H7 (cell line): Measurements from ENCODE around the gene SELPLG. TPM values are rescaled to one million over a fixed set of nuclear protein-coding genes. Genes with fewer than 3 reads are reported as not detected.
"Not testable (repeated sequence)": the region's sequence is repeated elsewhere in the genome, so short reads cannot be mapped to it uniquely, and the experiment has no call there.

Experiments used
- DNase-seq: peaks from one replicate; pipeline ENCODE4 v3.0.0; 2012
- H3K27me3 ChIP-seq: 2 replicates; pipeline ENCODE4 v1.6.0; 2011; ENCODE audit warnings: mild to moderate bottlenecking, low read length; ENCODE audit not compliant: control insufficient read depth, insufficient read depth
- H3K36me3 ChIP-seq: replicated peaks from 2 replicates; pipeline ENCODE4 v1.5.1; 2011; ENCODE audit warnings: low read length; ENCODE audit not compliant: control insufficient read depth, insufficient read depth
- H3K4me3 ChIP-seq: 2 replicates; pipeline ENCODE4 v1.5.1; 2011; ENCODE audit warnings: low read depth, mild to moderate bottlenecking, control low read depth, low read length, moderate library complexity; ENCODE audit not compliant: insufficient read depth
- total RNA-seq: library from RNA; depleted of rRNA; stranded (reverse); fragments of >200 nt; shearing (Covaris generic); gene quantifications from 2 replicates; pipeline ENCODE4 v1.2.3, GENCODE V29; 2014; rRNA removed

SELPLG gene
- total RNA-seq, 1 experiment from 2014 or later = 0.10 TPM

GRCh38 chr12:108578813-108579212 lies 54.9 kb downstream of the SELPLG start:
- no peak for DNase-seq
- no peaks in the 10 kb centered on the region for H3K27me3 ChIP-seq
- H3K4me3 ChIP-seq = no peak overlapping the region
- no peaks in the 10 kb centered on the region for H3K36me3 ChIP-seq

DNA sequence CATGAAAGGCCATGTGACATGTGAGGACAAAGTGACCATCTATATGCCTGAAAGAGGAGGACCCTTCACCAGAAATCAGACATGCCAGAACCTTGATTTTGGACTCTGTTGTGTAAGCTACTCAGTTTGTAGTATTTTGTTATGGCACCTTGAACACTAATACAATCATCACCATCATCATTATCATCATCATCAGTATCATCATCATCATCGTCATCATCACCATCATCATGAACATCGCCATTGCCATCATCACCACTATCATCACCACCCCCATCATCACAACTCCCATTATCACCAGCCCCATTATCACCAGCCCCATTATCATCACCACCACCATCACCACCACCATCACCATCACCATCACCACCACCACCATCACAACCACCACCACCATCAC lies 55.4 kb downstream of the SELPLG start:
- Histone ChIP-seq H3K4me3 (no peak overlapping the region), H3K36me3 (no peaks in the 10 kb centered on the region), H3K27me3 (no peaks in the 10 kb centered on the region)
- DNase-seq = no peak

- Histone ChIP-seq H3K4me3 (no peak overlapping the region), H3K27me3 (no peaks in the 10 kb centered on the region), H3K36me3 (no peaks in the 10 kb centered on the region)
- DNase-seq = no peak
Observed at GRCh38 chr12:108577458-108577857, 56.2 kb downstream of the SELPLG start.

DNA sequence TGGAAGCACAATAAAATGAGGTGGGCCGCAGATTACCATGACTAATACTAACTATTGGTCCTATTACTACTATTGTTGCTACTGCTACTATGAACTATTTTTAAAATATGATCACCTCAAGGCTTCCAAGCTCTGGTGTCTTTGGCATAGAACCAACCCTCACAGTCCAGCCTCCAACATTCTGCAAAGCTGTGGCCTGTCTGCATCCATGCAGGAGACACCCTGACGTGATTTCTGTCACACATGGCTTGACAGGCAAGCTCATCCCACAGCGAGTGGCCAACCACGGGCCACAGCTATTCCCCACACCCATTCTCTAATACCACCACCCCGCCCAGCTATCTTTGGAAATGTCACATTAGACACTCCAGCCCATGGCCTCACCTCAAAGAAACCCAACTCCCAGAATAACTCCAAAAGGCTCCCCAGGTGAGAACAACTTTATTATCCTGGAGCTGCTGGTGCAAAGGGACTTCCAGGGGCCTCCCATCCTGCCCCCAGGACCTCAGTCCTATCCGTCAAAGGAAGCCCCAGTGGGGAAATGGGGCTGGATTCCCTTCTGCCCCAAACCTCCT lies 56.9 kb downstream of the SELPLG start:
- Histone ChIP-seq H3K27me3 (no peaks in the 10 kb centered on the region), H3K36me3 (no peaks in the 10 kb centered on the region), H3K4me3 (no peak overlapping the region)
- no peak for DNase-seq

DNA sequence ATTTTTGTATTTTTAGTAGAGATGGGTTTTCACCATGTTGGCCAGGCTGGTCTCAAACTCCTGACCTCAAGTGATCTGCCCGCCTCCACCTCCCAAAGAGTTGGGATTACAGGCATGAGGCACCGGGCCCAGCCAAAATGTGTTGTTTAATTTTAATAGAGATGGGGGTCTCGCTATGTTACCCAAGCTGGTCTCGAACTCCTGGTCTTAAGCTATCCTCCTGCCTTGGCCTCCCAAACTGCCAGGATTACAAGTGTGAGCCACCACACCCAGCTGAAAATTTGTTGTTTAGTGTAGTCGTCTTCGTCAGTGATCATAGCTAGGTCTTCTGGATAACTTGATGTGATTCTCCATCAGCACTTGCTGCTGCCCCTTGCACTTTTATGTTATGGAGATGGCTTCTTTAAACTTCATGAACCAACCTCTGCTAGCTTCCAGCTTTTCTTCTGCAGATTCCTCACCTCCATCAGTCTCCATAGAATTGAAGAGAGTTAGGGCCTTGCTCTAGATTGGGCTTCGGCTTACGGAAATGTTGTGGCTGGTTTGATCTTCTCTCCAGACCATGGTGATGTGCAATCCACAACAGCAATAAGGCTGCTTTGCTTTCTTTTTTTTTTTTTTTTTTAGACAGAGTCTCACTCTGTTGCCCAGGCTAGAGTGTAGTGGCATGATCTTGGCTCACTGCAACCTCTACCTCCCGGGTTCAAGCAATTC lies 58.3 kb downstream of the SELPLG start:
- no peak for DNase-seq
- no peak overlapping the region for H3K4me3 ChIP-seq
- H3K27me3 ChIP-seq = no peaks in the 10 kb centered on the region
- H3K36me3 ChIP-seq = no peaks in the 10 kb centered on the region

DNA sequence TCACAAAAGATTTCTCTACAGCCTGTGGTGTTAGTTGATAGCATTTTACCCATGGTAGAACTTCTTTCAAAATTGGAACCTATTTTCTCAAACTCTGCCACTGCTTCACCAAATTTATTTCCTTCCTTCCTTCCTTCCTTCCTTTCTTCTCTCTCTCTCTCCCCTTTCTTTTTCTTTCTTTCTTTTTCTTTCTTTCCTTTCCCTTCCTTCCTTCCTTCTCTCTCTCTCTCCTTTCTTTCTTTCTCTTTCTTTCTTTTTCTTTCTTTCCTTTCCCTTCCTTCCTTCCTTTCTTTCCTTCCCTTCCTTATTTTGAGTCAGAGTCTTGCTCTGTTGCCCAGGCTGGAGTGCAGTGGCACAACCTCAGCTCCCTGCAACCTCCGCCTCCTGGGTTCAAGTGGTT lies 59.4 kb downstream of the SELPLG start:
- not testable (repeated sequence) for DNase-seq, H3K4me3 ChIP-seq, H3K27me3 ChIP-seq, H3K36me3 ChIP-seq

DNA sequence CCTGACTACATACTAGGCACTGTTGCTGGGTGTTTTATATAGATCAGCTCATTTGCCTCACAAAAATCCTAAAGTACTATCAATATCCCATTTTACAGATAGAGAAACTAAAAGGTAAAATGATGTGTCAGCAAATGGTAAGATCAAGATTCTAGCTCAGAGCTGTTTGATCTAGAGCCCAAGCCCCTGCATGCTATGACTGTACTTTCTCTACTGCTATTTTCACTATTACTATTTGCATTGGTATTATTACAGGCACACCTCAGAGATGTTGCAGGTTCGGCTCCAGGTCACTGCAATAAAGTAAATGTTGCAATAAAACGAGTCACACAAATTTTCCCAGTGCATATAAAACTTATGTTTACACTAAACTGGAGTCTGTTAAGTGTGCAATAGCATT lies 60.4 kb downstream of the SELPLG start:
- no peak for DNase-seq
- no peaks in the 10 kb centered on the region for H3K27me3 ChIP-seq
- H3K4me3 ChIP-seq = no peak overlapping the region
- peaks cover 2% of the 10 kb centered on the region; the same call in 1 of the 2 replicates for H3K36me3 ChIP-seq

DNA sequence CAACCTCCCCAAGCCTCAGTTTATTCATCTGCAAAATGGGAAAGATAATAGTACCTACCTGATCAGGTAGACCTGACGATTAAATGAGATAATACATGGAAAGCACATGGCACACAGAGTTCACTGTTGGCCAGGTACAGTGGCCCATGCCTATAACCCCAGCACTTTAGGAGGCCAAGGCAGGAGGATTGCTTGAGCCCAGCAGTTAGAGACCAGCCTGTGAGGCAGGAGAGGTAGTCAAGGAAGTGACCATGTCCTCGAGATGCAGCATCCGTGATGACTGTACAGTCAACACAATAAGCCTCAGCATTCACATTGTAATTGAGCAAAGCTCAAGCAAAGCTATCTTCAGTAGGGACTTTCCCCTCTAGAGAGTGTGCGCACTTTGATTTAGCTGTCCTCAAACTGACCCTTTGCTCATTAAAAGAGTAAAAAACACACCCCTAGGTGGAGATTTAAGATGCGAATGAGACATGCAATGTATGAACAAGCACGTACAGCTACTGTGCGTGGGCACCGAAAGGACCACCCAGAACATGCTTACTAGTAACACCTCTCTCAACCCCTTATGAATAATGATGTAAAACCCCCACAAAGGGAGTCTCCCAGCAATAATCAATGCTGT lies 61.4 kb downstream of the SELPLG start:
- H3K27me3 ChIP-seq = no peaks in the 10 kb centered on the region
- no peak overlapping the region for H3K4me3 ChIP-seq
- no peak for DNase-seq

More for the DNA sequence above, 61.4 kb downstream of the SELPLG start:
- peaks cover 11% of the 10 kb centered on the region for H3K36me3 ChIP-seq

Other genes starting within 250 kb of the SELPLG start
- gene FICD, start 118.6 kb downstream of the SELPLG start, total RNA-seq = 4.4 and 5.7 TPM in 2 replicates
- 89.7 and 124 TPM in 2 replicates for gene SART3, start 72.7 kb downstream of the SELPLG start, total RNA-seq
- 89.3 and 97.3 TPM in 2 replicates for gene ISCU, start 71.3 kb downstream of the SELPLG start, total RNA-seq
- gene TMEM119, start 35.8 kb downstream of the SELPLG start, total RNA-seq = 0.24 and 0.85 TPM in 2 replicates
- gene CORO1C, start 97.6 kb upstream of the SELPLG start, total RNA-seq = 52.2 and 55.5 TPM in 2 replicates
- 6.1 and 8.7 TPM in 2 replicates for gene SSH1, start 223.7 kb upstream of the SELPLG start, total RNA-seq
- not detected in 2 replicates for gene DAO, start 246.2 kb upstream of the SELPLG start, total RNA-seq